Activated CD8-positive, alpha-beta memory T cell treated with anti-CD3 and anti-CD28 coated beads for 36 hours (primary cell): ENCODE data around the gene CYRIA. TPM values are rescaled to one million over a fixed set of nuclear protein-coding genes. Genes with fewer than 3 reads are reported as not detected.

Experiments used
- CTCF ChIA-PET: fragments of 350-600 bp; sonication (Branson Sonifier 250); formaldehyde crosslinking; loops from one replicate; lab custom pipeline; 2021; ENCODE audit warnings: antibody characterized with exemption; lab: Charles Lee
- POLR2A ChIA-PET: fragments of 350-600 bp; sonication (Branson Sonifier 250); formaldehyde crosslinking; loops from one replicate; lab custom pipeline; 2021; ENCODE audit warnings: antibody characterized with exemption; lab: Charles Lee
- total RNA-seq, 2 experiments: library from RNA; stranded (reverse); gene quantifications; one replicate each; pipeline ENCODE4 v1.2.3, GENCODE V29; 2021

The CYRIA gene
- under 1 TPM; 0.75 to 0.95 TPM for total RNA-seq

- CTCF ChIA-PET = no interaction called here
- POLR2A ChIA-PET = no interaction called here
These were observed at the start of gene CYRIA for GRCh38 chr2:16665748-16666448. Gene CYRIA, minus strand, starts transcription at chr2:16665834. Its CDS starts 77,715 bp downstream, at chr2:16588119.

DNA sequence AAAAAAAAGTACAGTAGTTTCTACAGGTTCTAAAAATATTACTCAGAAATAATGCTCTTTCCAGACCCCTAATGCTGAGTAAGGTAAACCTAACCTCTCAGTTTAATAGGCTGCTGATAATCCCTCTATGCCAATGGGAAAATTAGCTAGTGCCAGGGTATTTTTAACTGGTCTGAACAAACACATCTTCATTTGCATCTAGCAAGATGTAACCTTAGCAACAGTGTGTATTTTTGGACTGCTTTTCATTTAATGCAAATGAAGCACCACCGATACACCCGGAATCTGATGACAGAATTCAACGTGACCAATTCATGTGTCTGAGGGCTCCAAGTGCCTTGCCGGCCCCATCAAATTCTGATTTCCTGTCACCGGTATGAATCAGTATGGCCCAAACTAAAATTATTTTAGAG lies 47.4 kb upstream of the CYRIA start:
- POLR2A ChIA-PET = no interaction called here
- CTCF ChIA-PET = no interaction called here

DNA sequence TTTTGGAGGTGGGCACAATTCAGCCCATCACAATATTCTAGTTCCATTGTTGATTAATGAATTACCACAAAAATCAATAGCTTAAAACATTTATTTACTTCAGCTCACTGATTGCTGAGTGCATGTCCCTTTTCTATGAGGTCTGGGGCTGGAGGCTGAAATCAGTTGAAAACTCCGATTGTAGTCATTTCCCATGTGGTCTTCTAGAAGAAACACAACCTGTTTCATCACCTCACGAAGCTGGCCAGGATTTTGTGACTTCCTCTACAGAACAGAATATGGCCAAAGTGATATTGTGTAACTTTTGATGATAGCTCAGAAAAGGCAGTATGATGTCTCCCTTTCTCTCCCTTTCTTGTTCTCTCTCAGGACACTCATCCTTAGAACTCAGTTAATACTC lies 44.1 kb upstream of the CYRIA start:
- POLR2A ChIA-PET = no interaction called here
- CTCF ChIA-PET = no interaction called here

DNA sequence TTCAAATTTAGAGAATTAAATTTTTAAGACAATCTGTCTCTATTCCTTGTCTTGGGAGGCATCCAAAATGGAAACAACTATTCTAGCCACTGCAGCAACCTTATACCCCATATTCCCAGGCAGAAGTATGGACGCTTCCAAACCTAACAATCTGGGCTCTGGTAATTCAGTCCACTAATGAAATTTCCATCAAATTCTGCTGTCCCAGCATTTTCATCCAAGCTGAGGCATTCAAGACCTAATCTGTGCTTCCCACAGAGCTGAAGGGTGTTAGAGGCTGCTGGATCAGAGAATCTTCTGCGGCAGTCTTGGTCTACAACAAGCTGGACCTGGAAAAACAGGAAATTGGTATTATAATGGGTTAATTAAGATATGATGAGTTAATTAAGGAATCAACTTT lies 42.5 kb upstream of the CYRIA start:
- CTCF ChIA-PET = no interaction called here
- POLR2A ChIA-PET = no interaction called here

DNA sequence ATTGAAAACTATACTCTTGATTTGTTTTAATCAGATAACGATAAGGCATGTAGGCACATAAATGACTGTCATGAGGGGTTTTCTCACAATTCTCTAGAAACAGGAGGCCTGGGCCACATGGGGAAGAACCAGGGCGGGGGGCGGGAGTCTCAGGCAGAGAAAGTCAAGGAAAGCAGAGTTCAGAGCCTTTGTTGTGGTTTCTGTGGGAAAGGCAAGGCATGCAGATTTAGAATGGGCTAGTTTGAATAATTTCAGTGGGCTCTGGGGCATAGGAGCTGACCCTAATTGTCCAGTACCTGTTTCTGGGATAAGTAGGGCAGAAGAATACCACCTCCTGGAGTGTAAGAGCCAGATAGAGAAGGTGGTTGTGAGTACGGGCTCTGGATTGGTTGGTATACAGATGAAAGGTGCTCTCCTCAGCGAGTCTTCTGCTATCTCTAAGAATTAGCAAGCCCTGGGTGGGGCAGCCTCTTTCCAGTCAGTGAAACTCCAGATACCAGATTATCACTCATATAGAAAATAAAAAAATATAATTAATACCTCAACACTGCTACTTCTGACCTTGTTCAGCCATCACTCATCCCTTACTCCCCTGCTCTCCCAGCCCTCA lies 41.5 kb upstream of the CYRIA start:
- POLR2A ChIA-PET = no interaction called here

GRCh38 chr2:16700551-16701259 lies 35.1 kb upstream of the CYRIA start:
- ChIA-PET POLR2A (no interaction called here), CTCF (no interaction called here)

More for the DNA sequence above, 41.5 kb upstream of the CYRIA start:
- CTCF ChIA-PET = no interaction called here

- CTCF ChIA-PET = no interaction called here
- POLR2A ChIA-PET = no interaction called here
These were observed 28.2 kb upstream of the CYRIA start for GRCh38 chr2:16693854-16694253.

DNA sequence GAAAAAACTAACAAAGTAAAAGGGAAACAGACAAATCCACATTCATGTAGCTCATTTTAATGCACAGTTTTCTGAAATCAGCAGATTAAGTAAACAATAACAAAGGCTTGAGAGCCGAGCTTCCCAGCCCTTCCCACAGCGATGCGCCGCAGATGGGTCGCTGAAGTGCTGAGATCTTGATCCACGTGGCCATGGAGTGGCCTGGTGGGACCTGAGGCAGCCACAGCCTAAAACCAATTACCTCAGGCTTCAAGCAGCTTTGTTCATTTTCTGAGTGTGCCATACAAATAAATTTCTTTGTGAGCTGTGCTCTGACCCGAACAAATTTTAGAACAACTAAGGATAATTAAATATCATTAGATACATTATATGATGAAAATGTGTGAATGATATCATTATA lies 25.6 kb upstream of the CYRIA start:
- ChIA-PET CTCF (no interaction called here), POLR2A (no interaction called here)

- ChIA-PET POLR2A (no interaction called here), CTCF (no interaction called here)
These were observed 22.3 kb upstream of the CYRIA start for GRCh38 chr2:16687955-16688354.

DNA sequence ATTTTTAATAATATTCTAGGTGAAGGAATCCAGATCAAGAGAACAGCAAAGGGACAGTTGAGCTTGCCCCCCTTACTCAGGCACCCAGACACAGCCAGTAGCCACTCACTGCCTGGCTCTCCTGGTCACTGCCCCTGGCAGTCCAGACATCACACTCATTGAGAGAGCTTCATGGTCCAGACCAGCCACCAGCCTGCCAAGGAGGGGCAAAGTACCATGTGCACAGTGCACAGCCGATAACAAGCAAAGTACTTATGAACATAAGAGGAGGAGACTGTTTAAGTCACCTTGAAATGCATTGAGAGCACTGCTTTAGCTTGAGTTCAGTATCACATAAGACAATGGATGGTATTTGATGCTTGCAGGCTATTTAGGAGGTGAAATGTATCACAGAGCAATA lies 21.6 kb upstream of the CYRIA start:
- CTCF ChIA-PET = no interaction called here

DNA sequence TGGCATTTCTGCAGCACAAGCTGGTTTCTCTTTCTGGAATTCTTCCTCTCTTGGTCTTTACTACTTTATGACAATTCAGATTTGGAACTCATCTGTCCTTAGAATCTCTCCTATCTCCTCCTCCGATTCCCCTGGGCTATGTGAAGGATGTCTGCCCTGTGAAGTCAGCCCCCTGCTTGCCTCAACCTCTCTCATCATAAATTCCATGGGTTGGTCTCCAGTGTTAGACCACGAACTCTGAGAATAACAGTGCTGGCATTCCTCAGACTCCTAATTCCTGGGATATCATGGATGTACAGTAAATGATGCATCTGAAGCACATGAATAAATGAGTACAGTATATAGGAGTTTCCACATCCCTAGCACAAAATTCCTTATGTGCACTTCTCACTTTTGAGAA lies 21.0 kb upstream of the CYRIA start:
- CTCF ChIA-PET = no interaction called here
- POLR2A ChIA-PET = no interaction called here

More for the DNA sequence above, 21.6 kb upstream of the CYRIA start:
- POLR2A ChIA-PET = no interaction called here

DNA sequence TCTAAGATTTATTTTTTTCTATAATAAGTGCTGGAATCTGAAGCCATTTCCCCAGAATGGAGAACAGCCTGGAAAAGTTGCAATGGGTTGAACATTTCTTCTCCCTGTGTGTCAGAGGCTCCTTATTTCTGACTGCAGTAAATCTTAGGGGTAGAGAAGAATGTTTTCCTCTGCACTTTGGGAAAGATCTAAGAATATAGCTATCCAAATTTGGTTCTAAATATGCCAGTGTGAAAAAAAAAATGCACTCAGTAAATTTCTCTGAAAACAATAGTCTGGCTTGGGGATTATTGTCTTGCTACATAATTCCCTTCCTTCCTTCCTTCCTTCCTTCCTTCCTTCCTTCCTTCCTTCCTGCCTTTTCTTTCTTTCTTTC lies 19.7 kb upstream of the CYRIA start:
- ChIA-PET POLR2A (no interaction called here), CTCF (no interaction called here)

DNA sequence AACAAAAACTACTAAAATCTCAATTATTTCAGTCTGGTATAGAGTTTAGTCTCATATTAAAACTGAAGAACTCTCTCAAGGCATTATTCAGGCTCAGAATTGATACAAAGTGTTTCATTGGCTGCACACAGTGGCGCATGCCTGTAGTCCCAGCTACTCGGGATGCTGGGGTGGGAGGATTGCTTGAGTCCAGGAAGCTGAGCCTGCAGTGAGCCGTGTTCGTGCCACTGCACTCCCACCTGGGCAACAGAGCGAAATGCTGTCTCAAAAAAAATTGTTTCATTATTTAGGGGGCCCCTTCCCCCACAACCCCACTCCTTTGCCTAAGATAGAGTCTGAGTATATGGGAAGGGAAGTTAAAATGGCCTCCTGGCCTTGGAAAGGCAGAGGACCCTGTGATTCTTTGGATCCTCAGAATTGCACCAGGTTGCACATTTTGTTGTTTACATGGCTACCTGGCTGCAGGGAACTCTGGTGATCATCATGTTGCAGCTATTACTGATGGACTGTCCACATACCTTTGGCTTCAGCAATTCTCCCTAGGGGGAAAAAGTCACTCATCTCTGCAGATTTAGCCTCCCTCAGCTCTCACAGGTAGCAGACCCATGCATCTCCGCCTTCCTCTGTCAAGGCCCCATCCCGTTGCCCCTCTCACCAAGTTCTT lies 19.2 kb upstream of the CYRIA start:
- ChIA-PET POLR2A (no interaction called here), CTCF (no interaction called here)

GRCh38 chr2:16683576-16683975 lies 17.9 kb upstream of the CYRIA start:
- ChIA-PET POLR2A (no interaction called here), CTCF (no interaction called here)

DNA sequence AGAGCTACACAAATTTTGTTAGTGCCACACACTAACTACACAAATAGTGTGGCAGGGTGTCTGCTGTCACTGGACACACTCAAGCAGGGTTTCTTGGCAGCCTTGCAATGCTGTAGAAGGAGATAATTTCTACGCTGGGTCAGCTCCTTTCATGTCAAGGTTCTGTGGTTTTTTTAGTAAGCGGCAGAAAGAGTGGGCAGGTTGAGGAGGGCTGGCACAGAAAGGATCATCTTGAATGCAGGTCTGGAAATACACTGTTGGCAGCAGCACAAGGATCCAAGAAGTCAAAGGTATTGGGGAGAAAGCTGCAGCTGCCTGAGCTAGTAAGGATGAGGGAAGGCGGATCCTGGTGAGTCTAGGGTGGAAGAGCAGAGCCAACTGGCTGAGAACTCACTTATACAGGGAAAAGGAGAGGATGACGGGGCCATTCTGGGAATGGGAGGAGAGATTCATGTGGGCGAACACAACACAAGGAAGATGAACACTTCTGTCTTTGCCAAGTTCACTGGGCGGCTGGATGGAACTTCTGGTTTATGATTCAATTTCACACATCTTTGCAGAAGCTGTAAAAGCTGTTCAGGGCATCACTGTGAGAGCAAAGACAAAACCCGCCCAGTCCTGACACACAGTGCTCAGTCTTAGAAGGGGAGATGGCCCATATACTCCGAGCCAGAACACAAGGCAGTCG lies 16.9 kb upstream of the CYRIA start:
- CTCF ChIA-PET = no interaction called here

GRCh38 chr2:16680781-16681180 lies 15.1 kb upstream of the CYRIA start:
- ChIA-PET CTCF (no interaction called here), POLR2A (no interaction called here)

More for the DNA sequence above, 16.9 kb upstream of the CYRIA start:
- POLR2A ChIA-PET = no interaction called here

GRCh38 chr2:16680304-16680703 lies 14.7 kb upstream of the CYRIA start:
- CTCF ChIA-PET = no interaction called here
- POLR2A ChIA-PET = no interaction called here

DNA sequence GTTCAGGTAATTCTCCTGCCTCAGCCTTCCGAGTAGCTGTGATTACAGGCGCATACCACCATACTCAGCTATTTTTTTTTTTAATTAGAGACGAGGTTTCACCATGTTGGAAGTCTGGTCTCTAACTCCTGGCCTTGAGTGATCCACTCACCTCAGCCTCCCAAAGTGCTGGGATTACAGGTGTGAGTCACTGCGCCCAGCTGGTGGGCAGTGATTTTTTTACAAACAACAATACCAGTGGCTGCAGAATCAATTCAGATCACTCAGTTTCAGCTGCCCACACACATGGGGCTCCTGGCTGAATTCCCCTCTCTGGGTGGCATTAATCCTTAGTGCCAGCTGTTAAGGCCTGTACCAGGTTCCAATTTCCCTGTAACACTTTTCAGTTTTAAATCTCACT lies 13.3 kb upstream of the CYRIA start:
- POLR2A ChIA-PET = no interaction called here
- CTCF ChIA-PET = no interaction called here

GRCh38 chr2:16677875-16678274 lies 12.2 kb upstream of the CYRIA start:
- CTCF ChIA-PET = no interaction called here
- POLR2A ChIA-PET = no interaction called here

- POLR2A ChIA-PET = no interaction called here
- CTCF ChIA-PET = no interaction called here
These were observed 10.1 kb upstream of the CYRIA start for GRCh38 chr2:16675781-16676180.
